ENCODE measurements around the gene CNN2. TPM values are rescaled to one million over a fixed set of nuclear protein-coding genes. Genes with fewer than 3 reads are reported as not detected.

CNN2 gene
- total and polyA plus RNA-seq, 2 of the 13 experiments (the other 11 are each of a cell fraction or from before 2014, with no cell fraction given) = 63.6 to 70.0 TPM

GRCh38 chr19:1019980-1020867 is 6.2 kb upstream of the CNN2 start (continued):
- TF ChIP-seq ZFP36 (IDR thresholded peaks at IDR 0.05; ENCODE audit: borderline replicate concordance, low read depth, low read length, partially characterized antibody) = no peak
- TF ChIP-seq ZNF761 (CRISPR knock-in tag; conservative IDR thresholded peaks at IDR 0.05) = no peak
- TF ChIP-seq SOX6 (IDR thresholded peaks at IDR 0.05) = no peak
- no peak for TF ChIP-seq SOX6 (CRISPR knock-in tag; IDR thresholded peaks at IDR 0.05)
- TF ChIP-seq MYNN (CRISPR knock-in tag; IDR thresholded peaks at IDR 0.05; ENCODE audit: low read depth) = no peak
- TF ChIP-seq SRSF4 (IDR thresholded peaks at IDR 0.05; ENCODE audit: low read depth, low read length, poor library complexity, severe bottlenecking) = no peak
- no peak for TF ChIP-seq THAP7 (CRISPR knock-in tag; IDR thresholded peaks at IDR 0.05)
- no peak for TF ChIP-seq ZNF570 (CRISPR knock-in tag; IDR thresholded peaks at IDR 0.05; ENCODE audit: borderline replicate concordance)
- no peak for TF ChIP-seq FOXP1 (IDR thresholded peaks at IDR 0.05)
- no peak for TF ChIP-seq FOXP1 (CRISPR knock-in tag; IDR thresholded peaks at IDR 0.05)
- TF ChIP-seq SAP130 (CRISPR knock-in tag; IDR thresholded peaks at IDR 0.05; ENCODE audit: low read depth) = peak; percentile 52
- TF ChIP-seq ZNF34 (CRISPR knock-in tag; IDR thresholded peaks at IDR 0.05; ENCODE audit: borderline replicate concordance) = 0 out of 2 replicates have a peak, but pooled peaks have one; percentile 6
- TF ChIP-seq CENPT (CRISPR knock-in tag; IDR thresholded peaks at IDR 0.05; ENCODE audit: low read depth) = no peak
- TF ChIP-seq NFIC (IDR thresholded peaks at IDR 0.05; ENCODE audit: low read length) = no peak
- TF ChIP-seq ZNF280B (CRISPR knock-in tag; IDR thresholded peaks at IDR 0.05; ENCODE audit: borderline replicate concordance) = no peak; the same call in 1 of the 2 replicates
- no peak for TF ChIP-seq ZNF367 (CRISPR knock-in tag; IDR thresholded peaks at IDR 0.05; ENCODE audit: borderline replicate concordance)
- no peak for TF ChIP-seq ZNF564 (CRISPR knock-in tag; IDR thresholded peaks at IDR 0.05)
- TF ChIP-seq MAF1 (CRISPR knock-in tag; IDR thresholded peaks at IDR 0.05; ENCODE audit: borderline replicate concordance) = 0 out of 2 replicates have a peak, but pooled peaks have one; percentile 26
- TF ChIP-seq ZNF350 (CRISPR knock-in tag; IDR thresholded peaks at IDR 0.05; ENCODE audit: borderline replicate concordance, low read depth) = no peak
- 0 out of 2 replicates have a peak, but pooled peaks have one; percentile 38 for TF ChIP-seq KDM5B (CRISPR knock-in tag; IDR thresholded peaks at IDR 0.05; ENCODE audit: borderline replicate concordance)
- no peak for TF ChIP-seq FOXA3 (CRISPR knock-in tag; IDR thresholded peaks at IDR 0.05)
- no peak for TF ChIP-seq RBFOX2 (IDR thresholded peaks at IDR 0.05; ENCODE audit: low read depth, low read length)
- no peak for TF ChIP-seq ZNF580 (CRISPR knock-in tag; IDR thresholded peaks at IDR 0.05; ENCODE audit: borderline replicate concordance, low read depth)
- TF ChIP-seq ZSCAN21 (CRISPR knock-in tag; IDR thresholded peaks at IDR 0.05; ENCODE audit: borderline replicate concordance) = peak; percentile 41; the same call in 1 of the 2 replicates

All from HepG2 (cell line).